NT2/D1 (cell line): ENCODE measurements around the gene SLC44A5.

ENCODE experiments used
- DNase-seq: peaks from one replicate; pipeline ENCODE4 v3.0.0-alpha.2; 2011; ENCODE audit warnings: low read depth, low spot score
- H3K27me3 ChIP-seq: 2 replicates; pipeline ENCODE4 v1.6.0; 2011; ENCODE audit warnings: mild to moderate bottlenecking; ENCODE audit not compliant: insufficient read length, insufficient read depth
- H3K36me3 ChIP-seq: 2 replicates; pipeline ENCODE4 v1.6.1; 2011; ENCODE audit warnings: mild to moderate bottlenecking, low read length, mixed read lengths; ENCODE audit not compliant: insufficient read depth, insufficient read length
- H3K4me1 ChIP-seq: 2 replicates; pipeline ENCODE4 v1.5.1; 2011; ENCODE audit not compliant: insufficient read depth, insufficient read length
- H3K4me3 ChIP-seq: 2 replicates; pipeline ENCODE4 v1.5.1; 2011; ENCODE audit warnings: low read depth; ENCODE audit not compliant: insufficient read length
- H3K9ac ChIP-seq: 2 replicates; pipeline ENCODE4 v1.6.0; 2011; ENCODE audit warnings: low read depth; ENCODE audit not compliant: insufficient read length
- H3K9me3 ChIP-seq: 2 replicates; pipeline ENCODE4 v1.5.1; 2011; ENCODE audit warnings: mild to moderate bottlenecking, low read length; ENCODE audit not compliant: insufficient read depth
- SUZ12 ChIP-seq: IDR thresholded peaks from 2 replicates; pipeline ENCODE4 v1.6.1; 2011; ENCODE audit not compliant: insufficient read length, insufficient read depth; ENCODE audit errors: extremely low read depth
- YY1 ChIP-seq: IDR thresholded peaks from 2 replicates; pipeline ENCODE4 v1.6.1; 2011; ENCODE audit not compliant: insufficient read length, insufficient read depth
- ZNF274 ChIP-seq: IDR thresholded peaks from 2 replicates; pipeline ENCODE4 v1.6.1; 2011; ENCODE audit warnings: mild to moderate bottlenecking, low read depth, low read length

The SLC44A5 gene

DNA sequence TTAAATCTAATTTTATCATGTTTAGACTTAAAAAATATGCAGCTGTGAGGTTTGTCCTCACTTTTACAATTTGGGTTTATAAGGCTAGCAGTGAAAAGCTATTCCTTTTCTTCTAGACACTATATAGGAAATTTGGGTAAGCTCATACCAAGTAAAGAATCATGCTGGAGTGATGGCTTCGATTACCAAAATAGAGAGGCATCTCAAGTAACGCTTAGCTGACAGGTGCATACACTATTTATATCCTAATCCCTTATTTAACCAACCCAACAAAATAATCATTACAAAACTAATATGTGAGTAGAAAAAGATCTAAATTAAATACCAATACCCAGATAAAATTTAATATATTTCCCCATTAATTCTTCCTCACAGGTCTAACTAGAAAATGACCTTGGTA is 283.5 kb downstream of the SLC44A5 start:
- H3K4me3 ChIP-seq: no peak overlapping the region
- no peaks in the 10 kb centered on the region for H3K36me3 ChIP-seq
- H3K9ac ChIP-seq: no peak overlapping the region
- H3K27me3 ChIP-seq: no peaks in the 10 kb centered on the region
- H3K4me1 ChIP-seq: no peaks in the 10 kb centered on the region
- TF ChIP-seq ZNF274 (no peak), YY1 (no peak), SUZ12 (no peak)
- no peak for DNase-seq
- no peaks in the 10 kb centered on the region for H3K9me3 ChIP-seq

DNA sequence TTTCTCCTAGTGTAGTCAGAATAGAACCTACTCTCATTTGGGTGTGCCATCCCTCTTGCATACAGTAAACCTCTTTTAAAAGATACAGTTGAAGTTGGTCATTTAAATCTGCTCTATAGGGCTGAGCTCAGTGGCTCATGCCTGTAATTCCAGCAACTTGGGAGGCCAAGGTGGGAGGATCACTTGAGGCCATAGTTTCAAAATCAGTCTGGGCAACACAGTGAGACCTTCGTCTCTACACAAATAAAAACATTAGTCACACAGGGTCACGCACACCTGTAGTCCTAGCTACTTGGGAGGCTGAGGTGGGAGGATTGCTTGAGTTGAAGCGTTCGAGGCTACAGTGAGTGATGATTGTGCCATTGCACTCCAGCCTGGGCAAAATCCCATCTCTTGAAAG is 292.9 kb downstream of the SLC44A5 start:
- Histone ChIP-seq H3K9me3 (no peaks in the 10 kb centered on the region), H3K4me3 (no peak overlapping the region), H3K9ac (no peak overlapping the region), H3K4me1 (no peaks in the 10 kb centered on the region), H3K27me3 (no peaks in the 10 kb centered on the region), H3K36me3 (no peaks in the 10 kb centered on the region)
- no peak for DNase-seq
- TF ChIP-seq YY1 (no peak), SUZ12 (no peak), ZNF274 (no peak)

DNA sequence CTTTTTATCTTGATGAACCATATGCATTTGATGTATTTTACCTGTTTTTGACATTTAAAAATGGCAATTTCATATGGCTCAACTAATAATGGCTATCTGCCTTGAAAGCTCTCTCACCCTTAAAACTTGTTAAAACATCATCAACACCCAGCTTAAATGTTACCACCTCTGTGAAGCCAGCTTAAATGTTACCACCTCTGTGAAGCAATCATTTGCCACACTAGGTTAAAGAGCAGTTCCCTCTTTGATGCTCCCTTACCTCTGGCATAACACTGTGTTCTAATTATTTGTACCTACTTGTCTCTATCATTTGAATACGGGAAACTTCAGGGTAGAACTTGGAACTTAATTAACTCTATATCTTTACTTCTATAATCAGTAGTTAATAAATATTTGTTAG is 294.7 kb downstream of the SLC44A5 start:
- DNase-seq: no peak
- H3K4me1 ChIP-seq: no peaks in the 10 kb centered on the region

DNA sequence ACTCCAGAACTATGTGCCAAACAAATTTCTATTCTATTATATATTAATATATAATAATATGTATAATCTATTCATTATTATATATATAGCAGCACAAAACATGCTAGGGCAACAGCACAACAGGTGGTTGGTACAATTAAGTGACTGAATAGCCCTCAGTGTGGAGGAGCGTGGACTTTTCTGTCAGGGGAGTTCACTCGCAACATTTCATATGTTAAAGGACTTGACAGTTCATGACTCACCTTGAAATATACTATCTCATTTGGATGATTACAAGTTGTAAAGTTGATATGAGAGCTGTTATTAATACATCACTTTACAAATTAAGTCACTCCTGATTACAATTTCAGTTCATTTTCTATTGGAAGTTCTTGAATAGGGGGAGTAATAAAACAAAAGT is 298.3 kb downstream of the SLC44A5 start:
- Histone ChIP-seq H3K9ac (no peak overlapping the region), H3K4me1 (no peaks in the 10 kb centered on the region), H3K36me3 (no peaks in the 10 kb centered on the region), H3K4me3 (no peak overlapping the region), H3K27me3 (no peaks in the 10 kb centered on the region), H3K9me3 (no peaks in the 10 kb centered on the region)
- DNase-seq: no peak
- no peak for TF ChIP-seq ZNF274
- TF ChIP-seq YY1: no peak
- TF ChIP-seq SUZ12: no peak

More for the DNA sequence above, 294.7 kb downstream of the SLC44A5 start:
- Histone ChIP-seq H3K4me3 (no peak overlapping the region), H3K9ac (no peak overlapping the region), H3K9me3 (no peaks in the 10 kb centered on the region), H3K27me3 (no peaks in the 10 kb centered on the region), H3K36me3 (no peaks in the 10 kb centered on the region)
- TF ChIP-seq YY1: no peak
- no peak for TF ChIP-seq SUZ12
- TF ChIP-seq ZNF274: no peak

DNA sequence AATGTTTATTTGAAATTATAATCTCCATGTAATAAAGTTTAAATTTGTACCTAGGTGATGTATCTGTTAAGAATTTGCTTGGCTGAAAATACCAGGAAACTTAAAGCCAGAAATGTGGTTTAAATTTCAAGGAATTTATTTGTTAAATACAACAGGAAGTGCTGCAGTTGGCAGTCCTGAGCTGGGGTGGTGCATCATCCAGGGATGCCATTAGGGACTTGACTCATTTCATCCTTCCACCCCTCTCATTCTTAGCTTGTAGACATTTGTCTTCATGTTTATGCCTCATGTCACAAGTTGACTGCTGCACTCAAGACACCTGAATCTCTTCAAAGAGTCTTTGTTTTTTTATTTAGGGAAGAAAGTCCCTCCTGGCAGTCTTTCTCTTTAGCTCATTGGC is 300.8 kb downstream of the SLC44A5 start:
- Histone ChIP-seq H3K4me1 (no peaks in the 10 kb centered on the region), H3K4me3 (no peak overlapping the region), H3K9me3 (no peaks in the 10 kb centered on the region), H3K9ac (no peak overlapping the region), H3K27me3 (no peaks in the 10 kb centered on the region), H3K36me3 (no peaks in the 10 kb centered on the region)
- TF ChIP-seq ZNF274 (no peak), YY1 (no peak), SUZ12 (no peak)
- no peak for DNase-seq

DNA sequence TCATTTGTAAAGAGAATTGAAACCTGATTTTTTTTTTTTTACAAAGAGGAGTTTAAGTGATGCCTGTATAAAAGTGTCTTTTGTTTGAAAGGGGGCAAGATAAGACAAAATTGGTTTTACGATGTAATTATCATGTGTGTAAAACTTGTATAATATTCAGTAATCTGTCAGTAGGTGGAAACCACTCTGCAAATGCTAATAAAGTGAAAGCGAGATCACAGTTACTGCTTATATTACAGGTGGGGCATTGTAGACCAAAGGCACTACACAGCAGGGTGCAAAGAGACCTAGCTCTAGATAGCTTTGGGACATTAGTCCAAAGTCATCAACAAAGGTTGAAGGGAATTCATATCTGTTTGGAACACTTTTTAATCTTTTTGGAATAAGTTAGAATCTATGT is 302.5 kb downstream of the SLC44A5 start:
- Histone ChIP-seq H3K4me1 (no peaks in the 10 kb centered on the region), H3K9me3 (no peaks in the 10 kb centered on the region), H3K27me3 (no peaks in the 10 kb centered on the region), H3K36me3 (no peaks in the 10 kb centered on the region), H3K9ac (no peak overlapping the region), H3K4me3 (no peak overlapping the region)
- DNase-seq: no peak
- TF ChIP-seq YY1: no peak
- no peak for TF ChIP-seq SUZ12
- no peak for TF ChIP-seq ZNF274

DNA sequence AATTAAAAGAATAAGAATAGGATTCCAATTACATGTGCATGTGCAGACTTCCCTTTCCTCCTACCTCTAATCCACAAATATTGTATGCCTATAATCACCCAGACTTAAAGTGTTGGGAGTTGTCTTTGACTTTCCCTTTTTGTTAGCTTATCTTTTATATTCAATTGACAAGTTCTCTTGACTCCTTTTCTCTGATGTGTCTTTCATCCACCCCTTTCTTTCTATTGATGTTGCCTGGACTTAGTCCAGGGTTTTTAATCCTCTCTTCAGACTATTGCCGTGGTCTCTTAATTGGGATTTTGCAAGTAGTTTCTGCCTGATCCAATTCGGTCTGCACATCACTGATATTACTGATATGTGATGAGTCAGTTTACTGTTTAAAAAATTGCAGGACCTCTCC is 305.9 kb downstream of the SLC44A5 start:
- no peak overlapping the region for H3K4me3 ChIP-seq
- no peaks in the 10 kb centered on the region for H3K27me3 ChIP-seq
- H3K4me1 ChIP-seq: no peaks in the 10 kb centered on the region
- H3K9ac ChIP-seq: no peak overlapping the region
- H3K36me3 ChIP-seq: no peaks in the 10 kb centered on the region
- TF ChIP-seq YY1 (no peak), SUZ12 (no peak), ZNF274 (no peak)
- no peaks in the 10 kb centered on the region for H3K9me3 ChIP-seq
- DNase-seq: no peak

DNA sequence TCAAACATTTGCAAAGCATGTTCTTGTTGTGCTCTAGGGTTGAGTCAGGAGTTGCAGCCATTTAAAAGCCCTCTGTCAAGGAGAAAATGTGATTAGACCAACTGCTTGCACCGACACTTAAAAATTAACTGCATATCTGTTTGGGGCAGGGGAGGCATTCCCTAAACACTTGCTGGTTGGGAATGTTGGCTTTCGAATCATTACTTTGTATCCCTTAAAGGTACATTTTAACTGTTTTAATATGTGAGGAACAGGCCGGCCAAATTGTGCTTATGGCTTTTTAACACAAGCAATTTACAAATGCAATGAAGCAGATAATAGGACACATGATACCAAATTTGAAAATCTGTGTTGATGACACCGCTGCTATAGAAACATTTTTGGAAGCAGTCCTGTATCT is 317.6 kb downstream of the SLC44A5 start:
- TF ChIP-seq YY1: no peak
- TF ChIP-seq ZNF274: no peak
- no peak for TF ChIP-seq SUZ12
- no peaks in the 10 kb centered on the region for H3K9me3 ChIP-seq
- no peaks in the 10 kb centered on the region for H3K36me3 ChIP-seq
- no peaks in the 10 kb centered on the region for H3K4me1 ChIP-seq
- no peak overlapping the region for H3K9ac ChIP-seq
- no peak for DNase-seq
- H3K27me3 ChIP-seq: no peaks in the 10 kb centered on the region
- no peak overlapping the region for H3K4me3 ChIP-seq
